Uterus (tissue), 4 donors: ENCODE measurements around the gene TRH. TPM values are rescaled to one million over a fixed set of nuclear protein-coding genes. Genes with fewer than 3 reads are reported as not detected.
"Not testable (repeated sequence)": the region's sequence is repeated elsewhere in the genome, so short reads cannot be mapped to it uniquely, and the experiment has no call there.

Source experiments
- DNase-seq, 2 donors: peaks; one replicate each; pipeline ENCODE4 v3.0.0-alpha.2; 2019 to 2020
- H3K27ac ChIP-seq, 2 donors: fragments of 200-600 bp; sonication (generic); 1 replicate in 1 of 2; 2 replicates in 1 of 2; pipeline ENCODE4 v1.5.1; 2016 to 2018
- H3K27me3 ChIP-seq, 2 donors: fragments of 200-600 bp; sonication (generic); one replicate each; pipeline ENCODE4 v1.5.1; 2018 to 2019; ENCODE audit warnings: control low read depth in 1 of 2
- H3K36me3 ChIP-seq, 2 donors: fragments of 200-600 bp; sonication (generic); one replicate each; pipeline ENCODE4 v1.5.1; 2019; ENCODE audit warnings: control low read depth in 1 of 2
- H3K4me1 ChIP-seq, 2 donors: fragments of 200-600 bp; sonication (generic); one replicate each; pipeline ENCODE4 v1.5.1; 2018 to 2019; ENCODE audit warnings: control low read depth in 1 of 2
- H3K4me3 ChIP-seq, 2 donors: fragments of 200-600 bp; sonication (generic); 1 replicate in 1 of 2; 2 replicates in 1 of 2; pipeline ENCODE4 v1.5.1; 2018 to 2019; ENCODE audit warnings: mild to moderate bottlenecking in 1 of 2
- H3K9me3 ChIP-seq, 2 donors: fragments of 200-600 bp; sonication (generic); one replicate each; pipeline ENCODE4 v1.5.1; 2019; ENCODE audit warnings: control low read depth in 1 of 2
- CTCF ChIP-seq, 4 experiments: fragments of 200-600 bp in 2 of 4; fragments of 450-650 bp in 2 of 4; sonication (generic) in 2 of 4; IDR thresholded peaks; one replicate each; pipeline ENCODE4 v1.5.1; 2016 to 2019; ENCODE audit warnings: antibody characterized with exemption in 4 of 4, mild to moderate bottlenecking in 2 of 4, moderate library complexity in 1 of 4
- intact Hi-C: fragments of 100-400 bp; cut with DNase I; formaldehyde crosslinking; loops from one replicate; pipeline ENCODE4 v1.15.1; 2023; ENCODE audit warnings: low total_unique reads
- total RNA-seq, 4 donors: library from RNA; depleted of rRNA in 3 of 4; stranded (reverse); fragments of >200 nt in 3 of 4; gene quantifications; one replicate each; pipeline versions ENCODE4 v1.1.0 to v1.2.4, GENCODE V29; 2014 to 2023
- donor health status: DM: yes; HTN: yes; CAD: no.

Gene TRH
- total RNA-seq, 4 donors from 2014 or later, result 0.37 TPM; not detected in 3

- DNase-seq, intact Hi-C loops: not testable (repeated sequence)
Measured at GRCh38 chr3:130026146-130026829, 51.8 kb downstream of the TRH start.

GRCh38 chr3:130027437-130027836 lies 52.9 kb downstream of the TRH start:
- DNase-seq, H3K27me3 ChIP-seq, H3K9me3 ChIP-seq, H3K36me3 ChIP-seq, H3K4me3 ChIP-seq, H3K27ac ChIP-seq, H3K4me1 ChIP-seq, intact Hi-C loops: not testable (repeated sequence)

More at GRCh38 chr3:130026146-130026829, 51.8 kb downstream of the TRH start:
- H3K9me3 ChIP-seq, H3K4me1 ChIP-seq, H3K36me3 ChIP-seq, H3K4me3 ChIP-seq, H3K27me3 ChIP-seq, H3K27ac ChIP-seq: not testable (repeated sequence)
- TF ChIP-seq CTCF (IDR thresholded peaks at IDR 0.05), result peak in 2 of 4 experiments; percentile 14 to 16

Other genes starting within 250 kb of the TRH start
- 10 to 100 TPM; 23.2 to 78.7 (median 54.1) TPM for gene TMCC1, start 81.0 kb upstream of the TRH start, total RNA-seq
- 1 to 10 TPM in 1 of 4 donors, not detected in 3; 4.0 TPM for gene ALG1L2, start 107.1 kb downstream of the TRH start, total RNA-seq